Thyroid gland (tissue), 4 donors: ENCODE data around the gene TAF3. TPM values are rescaled to one million over a fixed set of nuclear protein-coding genes. Genes with fewer than 3 reads are reported as not detected.

Source experiments
- DNase-seq, 2 donors: peaks; one replicate each; pipeline ENCODE4 v3.0.0-alpha.2; 2019
- H3K27ac ChIP-seq, 3 donors: fragments of 200-600 bp; sonication (generic); 1 replicate in 2 of 3; 2 replicates in 1 of 3; pipeline ENCODE4 v1.5.1; 2016 to 2019; ENCODE audit warnings: mild to moderate bottlenecking in 1 of 3, moderate library complexity in 1 of 3
- H3K27me3 ChIP-seq: fragments of 200-600 bp; sonication (generic); one replicate; pipeline ENCODE4 v1.5.1; 2019
- H3K36me3 ChIP-seq, 2 donors: fragments of 200-600 bp; sonication (generic); one replicate each; pipeline ENCODE4 v1.5.1; 2016 to 2019
- H3K4me1 ChIP-seq, 2 donors: fragments of 200-600 bp; sonication (generic); one replicate each; pipeline ENCODE4 v1.5.1; 2017 to 2019
- H3K4me3 ChIP-seq, 3 donors: fragments of 200-600 bp; sonication (generic); replicated peaks in 1 of 3; 1 replicate in 2 of 3; 2 replicates in 1 of 3; pipeline ENCODE4 v1.5.1; 2016; ENCODE audit warnings: mild to moderate bottlenecking in 1 of 3
- H3K9me3 ChIP-seq: fragments of 200-600 bp; sonication (generic); one replicate; pipeline ENCODE4 v1.5.1; 2017
- CTCF ChIP-seq, 6 experiments: fragments of 200-600 bp in 3 of 6; fragments of 450-650 bp in 3 of 6; sonication (generic) in 3 of 6; IDR thresholded peaks; one replicate each; pipeline ENCODE4 v1.5.1; 2016 to 2019; ENCODE audit warnings: antibody characterized with exemption in 6 of 6, mild to moderate bottlenecking in 2 of 6, inconsistent platforms in 1 of 6, moderate library complexity in 1 of 6
- POLR2A ChIP-seq, 2 donors: fragments of 450-650 bp; IDR thresholded peaks; one replicate each; pipeline ENCODE4 v1.6.1; 2017; ENCODE audit warnings: antibody characterized with exemption in 2 of 2, mild to moderate bottlenecking in 2 of 2, moderate library complexity in 1 of 2
- WGBS, 2 donors: methylation state at CpG; one replicate each; pipeline ENCODE4 v1.1.5; 2017; 5-methylcytosine and 5-hydroxymethylcytosine counted together
- intact Hi-C: fragments of 100-400 bp; cut with DNase I; formaldehyde crosslinking; loops from one replicate; pipeline ENCODE4 v1.15.1; 2023
- total RNA-seq, 4 donors: library from RNA; depleted of rRNA; stranded (reverse); fragments of >200 nt; gene quantifications; one replicate each; pipeline ENCODE4 v1.2.3, GENCODE V29; 2016

TAF3 gene
- total RNA-seq, 4 donors from 2014 or later = 6.7 to 11.0 (median 8.6) TPM

- WGBS, 2 donors = 53 to 58% methylated on average over 5 of the region's 5 CpGs
- no peaks in the 10 kb centered on the region for H3K27me3 ChIP-seq
- H3K36me3 ChIP-seq = no peaks in the 10 kb centered on the region
- intact Hi-C loops = no loop called here
- H3K9me3 ChIP-seq = no peaks in the 10 kb centered on the region
- TF ChIP-seq POLR2A (IDR thresholded peaks at IDR 0.05) (no peak), CTCF (IDR thresholded peaks at IDR 0.05) (no peak)
- H3K27ac ChIP-seq = peak overlapping the region in 1 of 3 donors; percentile 22
- peak in 1 of 2 donors; percentile 17 for DNase-seq
- H3K4me1 ChIP-seq = peaks cover 7 to 9% of the 10 kb centered on the region in 2 donors
- H3K4me3 ChIP-seq = no peak overlapping the region
Observed at GRCh38 chr10:7982727-7983126, 164.4 kb downstream of the TAF3 start.

- Histone ChIP-seq H3K36me3 (no peaks in the 10 kb centered on the region), H3K4me3 (no peak overlapping the region), H3K27ac (no peak overlapping the region), H3K4me1 (peaks cover 7 to 9% of the 10 kb centered on the region in 2 donors), H3K27me3 (no peaks in the 10 kb centered on the region), H3K9me3 (no peaks in the 10 kb centered on the region)
- intact Hi-C loops = no loop called here
- 97 to 98% methylated on average over 3 of the region's 3 CpGs for whole genome bisulfite sequencing, 2 donors
- TF ChIP-seq CTCF (IDR thresholded peaks at IDR 0.05) (no peak), POLR2A (IDR thresholded peaks at IDR 0.05) (no peak)
- no peak for DNase-seq
Observed at GRCh38 chr10:7984325-7984724, 166.0 kb downstream of the TAF3 start.

DNA sequence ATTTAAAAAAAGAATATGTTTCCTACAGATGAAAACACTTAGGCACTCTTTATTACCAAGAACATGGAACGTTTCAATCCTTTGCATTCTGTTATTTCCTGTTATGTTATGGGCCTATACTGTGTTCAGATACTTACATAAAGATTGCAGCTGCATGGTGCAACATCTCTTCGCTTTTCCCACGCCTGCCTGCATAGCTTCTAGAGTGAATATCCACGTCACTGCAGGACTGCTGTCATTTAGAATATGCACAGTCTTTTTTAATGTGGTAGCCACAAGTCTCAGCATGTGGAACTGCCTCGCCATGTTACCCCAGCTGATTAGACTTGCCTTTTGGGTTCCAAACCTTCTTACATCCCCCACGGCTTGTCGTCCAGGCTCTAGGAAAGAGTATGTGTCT lies 166.6 kb downstream of the TAF3 start:
- H3K36me3 ChIP-seq = no peaks in the 10 kb centered on the region
- intact Hi-C loops = no loop called here
- DNase-seq = no peak
- no peak overlapping the region for H3K4me3 ChIP-seq
- H3K27ac ChIP-seq = no peak overlapping the region
- 93 to 97% methylated on average over 7 of the region's 7 CpGs for WGBS, 2 donors
- no peaks in the 10 kb centered on the region for H3K9me3 ChIP-seq
- TF ChIP-seq CTCF (IDR thresholded peaks at IDR 0.05) = no peak
- TF ChIP-seq POLR2A (IDR thresholded peaks at IDR 0.05) = no peak
- no peaks in the 10 kb centered on the region for H3K27me3 ChIP-seq
- peaks cover 5 to 9% of the 10 kb centered on the region in 2 donors for H3K4me1 ChIP-seq

DNA sequence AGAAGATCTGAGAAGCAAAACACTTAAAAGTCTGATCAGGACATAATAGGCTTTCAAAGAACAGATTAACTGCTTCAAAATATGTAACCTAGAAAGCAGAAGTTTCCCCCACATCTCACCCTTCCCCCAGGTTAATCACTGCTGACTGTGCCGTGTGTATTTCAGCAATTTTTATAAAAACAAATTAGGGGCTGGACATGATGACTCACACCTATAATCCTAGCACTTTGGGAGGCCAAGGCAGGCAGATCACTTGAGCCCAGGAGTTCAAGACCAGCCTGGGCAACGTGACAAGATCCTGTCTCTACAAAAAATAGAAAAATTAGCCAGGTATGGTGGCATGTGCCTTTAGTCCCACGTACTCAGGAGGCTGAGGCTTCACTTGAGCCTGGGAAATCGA lies 168.5 kb downstream of the TAF3 start:
- peaks cover 0 to 9% of the 10 kb centered on the region in 2 donors for H3K4me1 ChIP-seq
- no peaks in the 10 kb centered on the region for H3K36me3 ChIP-seq
- no peaks in the 10 kb centered on the region for H3K9me3 ChIP-seq
- WGBS, 2 donors = 83 to 93% methylated on average over 4 of the region's 4 CpGs
- H3K27me3 ChIP-seq = no peaks in the 10 kb centered on the region
- intact Hi-C loops = no loop called here
- H3K27ac ChIP-seq = no peak overlapping the region
- DNase-seq = no peak
- H3K4me3 ChIP-seq = no peak overlapping the region
- no peak for TF ChIP-seq POLR2A (IDR thresholded peaks at IDR 0.05)
- no peak for TF ChIP-seq CTCF (IDR thresholded peaks at IDR 0.05)

DNA sequence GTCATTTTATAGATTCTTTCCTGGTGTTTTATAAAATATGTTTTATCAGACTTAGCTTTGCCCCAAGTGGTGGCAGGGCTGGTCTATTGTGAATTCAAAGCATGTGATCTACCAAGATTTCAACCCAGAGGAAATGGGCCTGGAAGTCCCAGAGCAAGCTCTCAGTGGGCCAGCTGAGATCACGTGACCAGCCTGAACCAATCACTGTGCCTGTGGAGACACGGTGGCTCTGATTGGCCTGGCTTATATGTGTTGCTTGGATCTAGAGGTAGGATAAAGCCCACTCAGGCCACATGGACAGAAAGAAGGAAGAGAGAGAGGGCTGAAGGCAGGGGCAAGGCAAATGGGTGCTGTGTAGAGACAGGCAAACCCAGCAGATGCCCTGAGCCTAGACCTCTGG lies 170.7 kb downstream of the TAF3 start:
- H3K4me3 ChIP-seq = no peak overlapping the region
- H3K4me1 ChIP-seq = no peaks in the 10 kb centered on the region
- TF ChIP-seq CTCF (IDR thresholded peaks at IDR 0.05) (no peak), POLR2A (IDR thresholded peaks at IDR 0.05) (no peak)
- no peaks in the 10 kb centered on the region for H3K36me3 ChIP-seq
- no peak for DNase-seq
- intact Hi-C loops = no loop called here
- WGBS, 2 donors = 100% methylated on average over 2 of the region's 2 CpGs
- H3K27me3 ChIP-seq = no peaks in the 10 kb centered on the region
- H3K9me3 ChIP-seq = no peaks in the 10 kb centered on the region
- no peak overlapping the region for H3K27ac ChIP-seq
